Esophagus (tissue), 2 donors: ENCODE results near the gene FASTKD1. TPM values are rescaled to one million over a fixed set of nuclear protein-coding genes. Genes with fewer than 3 reads are reported as not detected.

Experiments
- H3K27ac ChIP-seq, 2 donors: one replicate each; pipeline ENCODE4 v1.5.1; 2013; ENCODE audit warnings: low read depth in 2 of 2, mild to moderate bottlenecking in 2 of 2, inconsistent platforms in 1 of 2, low read length in 1 of 2, moderate library complexity in 1 of 2
- H3K27me3 ChIP-seq, 2 donors: one replicate each; pipeline ENCODE4 v1.6.1; 2013; ENCODE audit warnings: low read length in 2 of 2, control low read depth in 1 of 2, mild to moderate bottlenecking in 1 of 2; ENCODE audit not compliant: insufficient read depth in 2 of 2, control insufficient read depth in 1 of 2
- H3K36me3 ChIP-seq, 2 donors: one replicate each; pipeline ENCODE4 v1.6.1; 2013; ENCODE audit warnings: low read length in 1 of 2; ENCODE audit not compliant: control insufficient read depth in 2 of 2, insufficient read depth in 2 of 2
- H3K4me1 ChIP-seq, 2 donors: one replicate each; pipeline ENCODE4 v1.6.1; 2013; ENCODE audit warnings: low read length in 1 of 2; ENCODE audit not compliant: control insufficient read depth in 2 of 2, insufficient read depth in 2 of 2
- H3K4me3 ChIP-seq, 2 donors: one replicate each; pipeline ENCODE4 v1.5.1; 2013; ENCODE audit warnings: low read length in 2 of 2, mild to moderate bottlenecking in 2 of 2, low read depth in 1 of 2, moderate library complexity in 1 of 2
- H3K9me3 ChIP-seq, 2 donors: one replicate each; pipeline ENCODE4 v1.6.1; 2013; ENCODE audit warnings: mild to moderate bottlenecking in 2 of 2, low read depth in 1 of 2, low read length in 1 of 2, moderate library complexity in 1 of 2; ENCODE audit not compliant: control insufficient read depth in 2 of 2, insufficient read depth in 1 of 2
- WGBS, 2 donors: extraction: QIAGEN DNeasy Blood & Tissue Kit; methylation state at CpG; one replicate each; pipeline ENCODE4 v1.1.7; 2013; 5-methylcytosine and 5-hydroxymethylcytosine counted together
- polyA plus RNA-seq, 2 donors: library from polyadenylated mRNA; stranded (reverse); fragments of 200-250 nt; gene quantifications; one replicate each; pipeline ENCODE4 v1.2.3, GENCODE V29; 2013
- donor health status: healthy with polysubstance abuse.
- donor health status: Bipolar disorder and iron deficiency.

Gene FASTKD1
- polyA plus RNA-seq, 2 donors = 14.2 to 58.5 TPM

DNA sequence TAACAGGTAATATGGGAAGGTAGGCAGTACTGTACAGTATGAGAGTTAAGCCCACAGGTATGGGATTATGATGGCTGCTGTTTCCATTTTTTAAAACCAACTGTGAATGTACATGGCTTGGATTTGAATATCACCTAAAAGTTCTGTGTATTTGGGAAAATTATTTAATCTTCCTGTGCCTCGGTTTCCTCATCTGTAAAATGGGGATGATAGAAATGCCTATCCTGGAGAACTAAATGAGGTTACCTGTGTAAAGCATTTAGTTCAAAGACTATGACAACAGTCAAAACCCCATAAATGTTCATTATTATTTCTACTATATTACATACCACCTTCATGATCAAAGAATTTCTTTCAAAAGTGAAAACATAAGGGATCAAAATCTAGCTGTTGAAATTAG, 60.6 kb downstream of the FASTKD1 start:
- Histone ChIP-seq H3K4me1 (no peaks in the 10 kb centered on the region), H3K36me3 (no peaks in the 10 kb centered on the region), H3K27ac (no peak overlapping the region), H3K4me3 (no peak overlapping the region), H3K27me3 (no peaks in the 10 kb centered on the region), H3K9me3 (no peaks in the 10 kb centered on the region)
- WGBS, 2 donors = 88 to 98% methylated on average over 1 of the region's 1 CpG

DNA sequence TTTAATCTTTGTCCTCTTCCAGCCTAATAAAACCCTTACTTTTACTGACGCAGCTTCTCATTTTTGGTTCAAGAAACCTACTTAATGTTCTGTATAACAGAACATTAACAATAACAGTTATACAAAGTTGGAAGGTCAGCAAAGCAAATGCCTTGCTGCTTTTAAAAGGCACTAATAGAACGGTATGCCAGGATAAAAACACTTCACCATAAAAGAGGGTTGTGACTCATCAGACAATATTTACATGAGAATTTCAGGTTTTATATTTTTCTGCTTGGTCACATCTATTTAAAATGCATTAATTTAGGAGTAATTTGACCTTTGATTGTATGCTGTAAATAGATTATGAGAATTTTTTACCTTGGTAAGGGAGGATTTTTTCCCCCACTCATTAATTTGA, 61.1 kb downstream of the FASTKD1 start:
- WGBS, 2 donors = 58 to 60% methylated on average over 2 of the region's 2 CpGs
- Histone ChIP-seq H3K27ac (no peak overlapping the region), H3K27me3 (no peaks in the 10 kb centered on the region), H3K4me3 (no peak overlapping the region), H3K4me1 (no peaks in the 10 kb centered on the region), H3K36me3 (no peaks in the 10 kb centered on the region), H3K9me3 (no peaks in the 10 kb centered on the region)

DNA sequence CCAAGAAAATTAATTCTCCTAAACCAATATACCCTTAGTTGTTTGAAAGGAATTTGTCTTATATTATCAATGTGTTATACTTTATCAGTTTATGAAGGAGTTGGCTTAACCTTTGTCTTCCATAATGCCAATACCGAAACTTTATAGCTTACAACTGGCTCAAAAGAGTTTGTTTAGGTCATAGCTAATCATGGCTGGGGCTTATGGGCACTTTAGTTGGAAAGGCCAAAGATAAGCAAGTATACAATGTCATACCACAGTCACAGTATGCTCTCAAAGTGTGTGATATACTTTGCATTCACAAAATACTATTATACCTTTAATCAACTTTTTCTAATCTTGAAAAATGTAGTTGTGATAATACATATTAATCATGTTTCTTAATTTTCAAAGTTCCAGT, 61.8 kb downstream of the FASTKD1 start:
- Histone ChIP-seq H3K9me3 (no peaks in the 10 kb centered on the region), H3K27me3 (no peaks in the 10 kb centered on the region), H3K4me3 (no peak overlapping the region), H3K4me1 (no peaks in the 10 kb centered on the region), H3K27ac (no peak overlapping the region), H3K36me3 (no peaks in the 10 kb centered on the region)
- WGBS, 2 donors = 84 to 88% methylated on average over 1 of the region's 1 CpG

DNA sequence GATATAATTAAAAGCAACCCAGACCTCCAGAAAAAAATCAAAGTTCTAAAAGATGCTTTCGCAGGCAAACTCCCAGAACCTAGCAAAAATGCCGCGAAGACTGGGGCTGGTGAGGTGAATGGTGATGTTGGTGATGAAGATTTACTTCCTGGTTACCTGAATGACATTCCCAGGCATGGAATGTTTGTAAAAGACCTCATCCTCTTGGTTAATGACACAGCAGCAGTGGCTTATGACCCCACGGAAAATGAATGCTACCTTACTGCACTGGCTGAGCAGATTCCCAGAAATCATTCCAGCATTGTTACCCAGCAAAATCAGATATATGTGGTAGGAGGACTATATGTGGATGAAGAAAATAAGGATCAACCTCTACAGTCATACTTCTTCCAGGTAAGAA, 63.2 kb downstream of the FASTKD1 start:
- H3K4me3 ChIP-seq = no peak overlapping the region
- 95 to 98% methylated on average over 4 of the region's 4 CpGs for WGBS, 2 donors
- H3K9me3 ChIP-seq = no peaks in the 10 kb centered on the region
- H3K4me1 ChIP-seq = no peaks in the 10 kb centered on the region
- H3K36me3 ChIP-seq = no peaks in the 10 kb centered on the region
- no peak overlapping the region for H3K27ac ChIP-seq
- no peaks in the 10 kb centered on the region for H3K27me3 ChIP-seq

- H3K27ac ChIP-seq = no peak overlapping the region
- H3K4me3 ChIP-seq = no peak overlapping the region
- no peaks in the 10 kb centered on the region for H3K27me3 ChIP-seq
- no peaks in the 10 kb centered on the region for H3K9me3 ChIP-seq
- no peaks in the 10 kb centered on the region for H3K4me1 ChIP-seq
- 90 to 91% methylated on average over 8 of the region's 8 CpGs for WGBS, 2 donors
- no peaks in the 10 kb centered on the region for H3K36me3 ChIP-seq
Measured at GRCh38 chr2:169509955-169510354, 63.7 kb downstream of the FASTKD1 start.

GRCh38 chr2:169509298-169509885, 64.3 kb downstream of the FASTKD1 start, which contains the start of gene KLHL41:
Gene KLHL41 (plus strand): TSS chr2:169509702. CDS start chr2:169509779, 77 bp downstream.
- no peaks in the 10 kb centered on the region for H3K9me3 ChIP-seq
- H3K27ac ChIP-seq = no peak within 1 kb of the TSS
- no peak within 1 kb of the TSS for H3K4me3 ChIP-seq
- no peaks in the 10 kb centered on the region for H3K27me3 ChIP-seq
- no peaks in the 10 kb centered on the region for H3K36me3 ChIP-seq
- 70 to 73% methylated on average over 4 of the region's 4 CpGs for WGBS, 2 donors
- no peaks in the 10 kb centered on the region for H3K4me1 ChIP-seq

DNA sequence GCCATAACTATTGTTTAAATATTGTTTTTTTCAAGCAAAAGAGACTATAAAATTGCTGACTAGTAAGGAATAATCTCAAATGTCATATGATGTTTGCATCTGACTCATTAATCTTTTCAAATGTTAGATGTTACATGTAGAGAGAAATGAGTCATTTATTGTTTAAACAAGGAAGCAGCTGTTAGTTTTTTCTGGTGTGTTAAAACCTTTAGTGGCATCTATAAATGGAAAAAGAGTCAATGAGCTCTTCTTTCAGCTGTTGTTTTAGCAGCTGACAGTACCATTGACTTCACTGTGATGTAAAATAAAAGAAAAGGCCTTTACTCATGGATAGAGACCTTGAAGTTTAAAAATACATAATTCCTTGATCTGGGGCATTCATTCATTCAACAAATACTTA, 66.0 kb downstream of the FASTKD1 start:
- Histone ChIP-seq H3K4me3 (no peak overlapping the region), H3K27ac (no peak overlapping the region), H3K27me3 (no peaks in the 10 kb centered on the region)

DNA sequence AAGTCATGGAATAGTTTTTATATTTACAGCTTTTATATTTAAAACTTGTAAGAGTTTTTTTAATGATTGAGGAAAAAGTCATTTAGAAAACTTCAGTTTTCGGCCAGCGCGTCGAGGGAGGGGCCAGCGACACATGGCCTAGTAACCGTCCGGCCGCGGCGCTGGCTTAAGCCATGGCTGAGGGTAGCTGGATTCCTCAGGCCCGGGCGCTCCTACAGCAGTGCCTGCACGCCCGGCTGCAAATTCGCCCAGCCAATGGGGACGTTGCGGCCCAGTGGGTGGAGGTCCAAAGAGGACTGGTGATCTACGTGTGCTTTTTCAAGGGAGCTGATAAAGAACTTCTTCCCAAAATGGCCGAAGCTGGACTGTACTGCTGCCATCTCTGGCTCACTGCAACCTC, 69.0 kb downstream of the FASTKD1 start:
- Histone ChIP-seq H3K27ac (no peak overlapping the region), H3K9me3 (no peaks in the 10 kb centered on the region), H3K4me1 (no peaks in the 10 kb centered on the region), H3K36me3 (peaks cover 3 to 5% of the 10 kb centered on the region in 2 donors), H3K27me3 (no peaks in the 10 kb centered on the region), H3K4me3 (no peak overlapping the region)
- 98% methylated on average over 19 of the region's 19 CpGs for WGBS, 2 donors

More for the DNA sequence above, 66.0 kb downstream of the FASTKD1 start:
- H3K4me1 ChIP-seq = no peaks in the 10 kb centered on the region
- no peaks in the 10 kb centered on the region for H3K9me3 ChIP-seq
- H3K36me3 ChIP-seq = no peaks in the 10 kb centered on the region

- no peaks in the 10 kb centered on the region for H3K9me3 ChIP-seq
- WGBS, 2 donors = 96 to 97% methylated on average over 5 of the region's 5 CpGs
- H3K36me3 ChIP-seq = peaks cover 4% of the 10 kb centered on the region in 2 donors
Measured at GRCh38 chr2:169495310-169495928, 78.2 kb downstream of the FASTKD1 start.

GRCh38 chr2:169493360-169493759, 80.3 kb downstream of the FASTKD1 start:
- H3K27me3 ChIP-seq = no peaks in the 10 kb centered on the region
- H3K4me3 ChIP-seq = no peak overlapping the region
- 79 to 86% methylated on average over 2 of the region's 2 CpGs for WGBS, 2 donors
- no peaks in the 10 kb centered on the region for H3K9me3 ChIP-seq
- no peak overlapping the region for H3K27ac ChIP-seq
- peaks cover 0 to under 1% of the 10 kb centered on the region in 2 donors for H3K36me3 ChIP-seq
- no peaks in the 10 kb centered on the region for H3K4me1 ChIP-seq

More at GRCh38 chr2:169495310-169495928, 78.2 kb downstream of the FASTKD1 start:
- H3K27me3 ChIP-seq = no peaks in the 10 kb centered on the region
- H3K4me3 ChIP-seq = no peak overlapping the region
- no peaks in the 10 kb centered on the region for H3K4me1 ChIP-seq
- no peak overlapping the region for H3K27ac ChIP-seq
